K562 (cell line): ENCODE measurements around the gene ZNF385C. TPM values are rescaled to one million over a fixed set of nuclear protein-coding genes. Genes with fewer than 3 reads are reported as not detected.
A peak's percentile ranks its signal among the peaks of the same experiment; 100 is the strongest.

Experiments used
- ATAC-seq: fragments of 200-7000 bp; cut with Tn5 transposase; 3 replicates; pipeline ENCODE4 v1.9.1; 2020; ENCODE audit warnings: moderate library complexity
- BruUV-seq: library from RNA; stranded (reverse); fragments of 400-500 nt; replicated peaks from 2 replicates; lab custom pipeline; 2021; lab: Mats Ljungman, UMichigan
- CTCF ChIA-PET: fragments of 300-600 bp; formaldehyde crosslinking; extraction: SDS; loops from one replicate; lab custom pipeline; 2021; ENCODE audit warnings: low intra/inter-chr PET ratio; lab: Yijun Ruan, JAX
- POLR2A ChIA-PET: fragments of 300-600, 350-650 bp; sonication (Branson Sonifier 250); formaldehyde crosslinking; extraction: SDS; loops from one replicate; lab custom pipeline; 2021; ENCODE audit warnings: antibody characterized with exemption, inconsistent platforms; lab: Yijun Ruan, JAX
- DNase-seq, 4 experiments: peaks; one replicate each; pipeline versions ENCODE4 v3.0.0 to v3.0.0-alpha.2; 2011 to 2018; ENCODE audit warnings: low spot score in 3 of 4, mixed read lengths in 3 of 4; ENCODE audit errors: extremely low read depth in 1 of 4
- FAIRE-seq: peaks from 2 replicates; lab custom pipeline; 2011; peaks lifted over from hg19 to GRCh38; lab: Jason Lieb, UNC
- H2AFZ ChIP-seq: 2 replicates; pipeline ENCODE4 v1.6.0; 2011; ENCODE audit warnings: low read depth, low read length, control low read depth, inconsistent platforms
- H3K27ac ChIP-seq: fragments of 200-600 bp; 3 replicates; pipeline ENCODE4 v1.8.0; 2011; ENCODE audit warnings: low read depth, mild to moderate bottlenecking, control low read depth, inconsistent platforms, low read length, moderate library complexity, mixed read lengths; ENCODE audit errors: extremely low read depth
- H3K27me3 ChIP-seq, 2 experiments: fragments of 300-600 bp in 1 of 2; 2 replicates in 1 of 2; 3 replicates in 1 of 2; pipeline versions ENCODE4 v1.6.0 to v1.8.0; 2011; ENCODE audit warnings: inconsistent platforms in 2 of 2, low read length in 2 of 2, mild to moderate bottlenecking in 1 of 2, mixed read lengths in 1 of 2, moderate library complexity in 1 of 2; ENCODE audit not compliant: control insufficient read depth in 2 of 2, insufficient read depth in 2 of 2
- H3K36me3 ChIP-seq: fragments of 300-600 bp; 3 replicates; pipeline ENCODE4 v1.8.0; 2011; ENCODE audit warnings: mild to moderate bottlenecking, low read length, inconsistent platforms; ENCODE audit not compliant: control insufficient read depth, insufficient read depth
- H3K4me1 ChIP-seq, 2 experiments: fragments of 200-600 bp in 1 of 2; replicated peaks in 1 of 2; 2 replicates in 1 of 2; 3 replicates in 1 of 2; pipeline versions ENCODE4 v1.5.1 to v1.8.0; 2011; ENCODE audit warnings: inconsistent platforms in 2 of 2, low read length in 2 of 2, mild to moderate bottlenecking in 1 of 2, mixed read lengths in 1 of 2, moderate library complexity in 1 of 2; ENCODE audit not compliant: control insufficient read depth in 2 of 2, insufficient read depth in 2 of 2
- H3K4me2 ChIP-seq: 2 replicates; pipeline ENCODE4 v1.6.1; 2011; ENCODE audit warnings: low read length, control low read depth, inconsistent platforms, mixed read lengths; ENCODE audit not compliant: insufficient read depth
- H3K4me3 ChIP-seq: fragments of 200-600 bp; sonication (generic), shearing (Covaris generic); 2 replicates; pipeline ENCODE4 v1.5.1; 2016; ENCODE audit warnings: control low read depth, inconsistent platforms
- H3K79me2 ChIP-seq: fragments of 200-600 bp; 3 replicates; pipeline ENCODE4 v1.8.0; 2011; ENCODE audit warnings: low read length, inconsistent platforms; ENCODE audit not compliant: control insufficient read depth, insufficient read depth
- H3K9ac ChIP-seq, 2 experiments: 2 replicates each; pipeline versions ENCODE4 v1.6.0 to v1.6.1; 2011; ENCODE audit warnings: low read depth in 2 of 2, low read length in 2 of 2, control low read depth in 1 of 2, inconsistent platforms in 1 of 2, mild to moderate bottlenecking in 1 of 2, mixed read lengths in 1 of 2; ENCODE audit not compliant: insufficient read depth in 1 of 2
- H3K9me1 ChIP-seq: one replicate; pipeline ENCODE4 v1.6.0; 2011; ENCODE audit warnings: inconsistent platforms, mild to moderate bottlenecking, low read length, moderate library complexity; ENCODE audit not compliant: control insufficient read depth, insufficient read depth
- H3K9me3 ChIP-seq: replicated peaks from 2 replicates; pipeline ENCODE4 v1.5.1; 2011; ENCODE audit warnings: low read depth, low read length, inconsistent platforms; ENCODE audit not compliant: control insufficient read depth, insufficient read depth
- H4K20me1 ChIP-seq: replicated peaks from 2 replicates; pipeline ENCODE4 v1.6.1; 2011; ENCODE audit warnings: low read length, inconsistent platforms, mixed read lengths; ENCODE audit not compliant: control insufficient read depth, insufficient read depth
- CTCFL ChIP-seq: IDR thresholded peaks from 2 replicates; pipeline ENCODE4 v1.6.1; 2011; ENCODE audit warnings: borderline replicate concordance, low read depth, mild to moderate bottlenecking, moderate library complexity, low read length; ENCODE audit not compliant: insufficient read depth, poor library complexity, severe bottlenecking
- RBM17 ChIP-seq: fragments of 200-400 bp; formaldehyde crosslinking; IDR thresholded peaks from 2 replicates; pipeline ENCODE4 v1.6.1; 2017; ENCODE audit warnings: low read depth, mild to moderate bottlenecking, low read length, borderline replicate concordance
- RCOR1 ChIP-seq, 2 experiments: IDR thresholded peaks; 2 replicates each; pipeline ENCODE4 v1.6.1; 2012; ENCODE audit warnings: low read depth in 2 of 2, low read length in 2 of 2, borderline replicate concordance in 1 of 2, improper control_type of control experiment in 1 of 2
- SP1 ChIP-seq: sonication (generic); formaldehyde crosslinking; IDR thresholded peaks from 2 replicates; pipeline ENCODE4 v1.8.1; 2022; ENCODE audit warnings: mild to moderate bottlenecking, missing genetic modification reagents
- ZFP36 ChIP-seq: fragments of 150-350 bp; IDR thresholded peaks from 2 replicates; pipeline ENCODE4 v1.6.1; 2018; ENCODE audit warnings: low read length, low read depth; ENCODE audit not compliant: partially characterized antibody
- WGBS: fragments of 100-300 bp; shearing (Covaris generic); methylation state at CpG from one replicate; pipeline ENCODE4 v1.1.6; 2016; ENCODE audit warnings: low coverage, mixed read lengths; ENCODE audit not compliant: insufficient coverage; ENCODE audit errors: missing lambda C conversion rate; 5-methylcytosine and 5-hydroxymethylcytosine counted together
- in situ Hi-C: fragments of 300-500 bp; cut with MboI; formaldehyde crosslinking; loops from 4 replicates; pipeline ENCODE4 v1.15.0; 2018; ENCODE audit warnings: inconsistent platforms, mixed read lengths
- intact Hi-C: fragments of 100-400 bp; cut with micrococcal nuclease; formaldehyde crosslinking; loops from 2 replicates; pipeline ENCODE4 v1.14.2; 2022
- polyA plus RNA-seq, 8 experiments: library from polyadenylated mRNA; depleted of rRNA in 4 of 8; stranded (reverse) in 5 of 8; unstranded in 3 of 8; fragments of >200 nt; fragmentation: Nextera tagmentation in 2 of 8; fragmentation: Illumina TruSeq in 1 of 8; extraction: Ambion mirVana in 2 of 8; extraction: Trizol in 1 of 8; gene quantifications; 2 replicates each; pipeline versions ENCODE4 v1.2.1 to v1.2.3, GENCODE V29; 2011 to 2014; ENCODE audit warnings: inconsistent platforms in 1 of 8, missing spikeins in 1 of 8
- total RNA-seq, 7 experiments: library from RNA; depleted of rRNA in 6 of 7; stranded (reverse); fragments of >200 nt in 6 of 7; fragmentation: Illumina TruSeq in 2 of 7; extraction: Trizol in 2 of 7; gene quantifications; 2 replicates each; pipeline versions ENCODE4 v1.2.1 to v1.2.3, GENCODE V29; 2011 to 2021; ENCODE audit warnings: low replicate concordance in 1 of 7

ZNF385C gene
- total and polyA plus RNA-seq, 9 of the 15 experiments (the other 6 are each of a cell fraction or from before 2014, with no cell fraction given): 0.03 to 0.35 (median 0.18) TPM; not detected in 1

DNA sequence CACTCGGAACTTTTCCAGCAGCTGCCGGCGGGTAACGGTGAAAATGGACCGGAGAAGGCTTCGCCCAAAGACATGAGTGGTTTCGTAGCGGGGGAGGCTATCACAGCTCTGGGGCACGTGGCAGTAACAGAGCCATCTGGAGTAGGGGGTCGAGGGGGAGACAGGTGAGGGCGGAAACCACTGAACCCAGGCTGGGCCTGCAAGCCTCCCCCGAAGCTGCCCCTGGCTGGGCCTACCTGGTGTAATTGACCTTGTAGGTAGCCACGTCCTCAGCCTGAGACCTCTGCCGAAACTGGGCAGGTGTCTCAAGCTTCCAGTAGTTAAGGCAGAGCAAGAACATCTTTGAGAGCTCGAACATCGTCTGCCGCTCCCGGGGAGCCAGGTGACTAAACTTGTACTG, 21.0 kb upstream of the ZNF385C start:
- no peak for ATAC-seq
- TF ChIP-seq RBM17 (no peak), ZFP36 (no peak), SP1 (CRISPR knock-in tag) (no peak), RCOR1 (IDR thresholded peaks at IDR 0.05; ENCODE audit: borderline replicate concordance in 1 of 2, low read depth in 2 of 2, low read length in 2 of 2) (no peak), CTCFL (no peak)
- TF ChIP-seq, all 486 proteins: peak for 0
- H4K20me1 ChIP-seq: no peaks in the 10 kb centered on the region
- peaks cover 56% of the 10 kb centered on the region; the same call in 2 of the 3 replicates for H3K36me3 ChIP-seq
- H3K27me3 ChIP-seq: no peaks in the 10 kb centered on the region
- peak overlapping the region in 1 of 2 experiments; percentile 28; a peak in 1 of 4 replicates for H3K9ac ChIP-seq
- H2AFZ ChIP-seq: no peak overlapping the region
- no peak overlapping the region for H3K27ac ChIP-seq
- in situ Hi-C loops (loop anchor here (25.0 kb wide), 1 partner anchor 382 kb away; the partner anchor contains the start of gene HAP1), intact Hi-C loops (loop anchor here (2.0 kb wide), 1 partner anchor 62 kb away; the partner anchor contains the start of gene KCNH4)
- H3K9me1 ChIP-seq: peaks cover 3% of the 10 kb centered on the region
- FAIRE-seq: no peak
- H3K9me3 ChIP-seq: no peaks in the 10 kb centered on the region
- peaks cover 10% of the 10 kb centered on the region; the same call in 2 of the 3 replicates for H3K79me2 ChIP-seq
- DNase-seq: no peak
- ChIA-PET CTCF (interaction anchor here (1.2 to 1.9 kb wide), 2 partner anchors 52 to 62 kb away, joined by 3 to 12 read pairs; partner anchors contain the start of gene KCNH4), POLR2A (interaction anchor here (0.7 to 2.1 kb wide), 5 partner anchors 8 to 366 kb away, joined by 3 to 7 read pairs (median 4); no protein-coding TSS in a partner anchor)
- no peak overlapping the region for H3K4me2 ChIP-seq
- BruUV-seq: no TSS peak
- no peak overlapping the region for H3K4me3 ChIP-seq
- WGBS: 82% methylated on average over 13 of the region's 18 CpGs
- peaks cover 13 to 47% of the 10 kb centered on the region in 2 experiments for H3K4me1 ChIP-seq
